H9 (cell line): ENCODE results near the gene ABHD1. TPM values are rescaled to one million over a fixed set of nuclear protein-coding genes. Genes with fewer than 3 reads are reported as not detected.
"Not testable (repeated sequence)": the region's sequence is repeated elsewhere in the genome, so short reads cannot be mapped to it uniquely, and the experiment has no call there.

ENCODE experiments used
- DNase-seq: peaks from one replicate; pipeline ENCODE4 v3.0.0-alpha.2; 2017
- H2AFZ ChIP-seq: one replicate; pipeline ENCODE4 v1.6.1; 2013; ENCODE audit warnings: mild to moderate bottlenecking, low read length, control low read depth, moderate library complexity
- H2AK5ac ChIP-seq: 2 replicates; pipeline ENCODE4 v1.6.1; 2013; ENCODE audit warnings: low read length, control low read depth, mixed read lengths; ENCODE audit not compliant: insufficient read length
- H2BK120ac ChIP-seq: one replicate; pipeline ENCODE4 v1.6.1; 2013; ENCODE audit warnings: low read depth, mild to moderate bottlenecking, low read length, control low read depth, inconsistent platforms; ENCODE audit not compliant: poor library complexity, severe bottlenecking
- H2BK12ac ChIP-seq: 2 replicates; pipeline ENCODE4 v1.6.1; 2013; ENCODE audit warnings: low read length, control low read depth, mixed read lengths, low read depth; ENCODE audit not compliant: insufficient read length
- H2BK15ac ChIP-seq: 2 replicates; pipeline ENCODE4 v1.6.1; 2013; ENCODE audit warnings: low read depth, low read length, control low read depth
- H2BK20ac ChIP-seq: one replicate; pipeline ENCODE4 v1.6.1; 2013; ENCODE audit warnings: low read depth, mild to moderate bottlenecking, low read length, control low read depth, inconsistent platforms; ENCODE audit not compliant: poor library complexity, severe bottlenecking
- H2BK5ac ChIP-seq: 2 replicates; pipeline ENCODE4 v1.6.1; 2013; ENCODE audit warnings: low read length, control low read depth, mixed read lengths; ENCODE audit not compliant: insufficient read length
- H3K14ac ChIP-seq: 2 replicates; pipeline ENCODE4 v1.6.1; 2013; ENCODE audit warnings: low read length, control low read depth; ENCODE audit not compliant: insufficient read depth
- H3K18ac ChIP-seq: 2 replicates; pipeline ENCODE4 v1.6.1; 2013; ENCODE audit warnings: low read depth, mild to moderate bottlenecking, mixed read lengths, low read length, control low read depth; ENCODE audit not compliant: insufficient read length
- H3K23ac ChIP-seq: 2 replicates; pipeline ENCODE4 v1.6.1; 2013; ENCODE audit warnings: low read length, control low read depth, mixed read lengths, low read depth; ENCODE audit not compliant: insufficient read length
- H3K23me2 ChIP-seq: 2 replicates; pipeline ENCODE4 v1.6.1; 2013; ENCODE audit warnings: low read depth, mild to moderate bottlenecking, mixed read lengths, low read length, control low read depth; ENCODE audit not compliant: insufficient read length, poor library complexity, severe bottlenecking
- H3K27ac ChIP-seq: 2 replicates; pipeline ENCODE4 v1.5.1; 2013; ENCODE audit warnings: low read length, control low read depth, mixed read lengths, low read depth; ENCODE audit not compliant: insufficient read length
- H3K27me3 ChIP-seq: 2 replicates; pipeline ENCODE4 v1.6.1; 2013; ENCODE audit warnings: low read length, control low read depth, inconsistent platforms; ENCODE audit not compliant: insufficient read depth
- H3K4ac ChIP-seq: 2 replicates; pipeline ENCODE4 v1.6.1; 2013; ENCODE audit warnings: low read depth, mild to moderate bottlenecking, control low read depth, inconsistent platforms, low read length, moderate library complexity
- H3K4me1 ChIP-seq: 2 replicates; pipeline ENCODE4 v1.6.1; 2013; ENCODE audit warnings: low read length, control low read depth, inconsistent platforms; ENCODE audit not compliant: insufficient read depth
- H3K4me2 ChIP-seq: 2 replicates; pipeline ENCODE4 v1.6.1; 2013; ENCODE audit warnings: low read length, control low read depth, mixed read lengths; ENCODE audit not compliant: insufficient read length, insufficient read depth
- H3K56ac ChIP-seq: 2 replicates; pipeline ENCODE4 v1.6.1; 2013; ENCODE audit warnings: low read depth, mild to moderate bottlenecking, mixed read lengths, low read length, control low read depth; ENCODE audit not compliant: insufficient read length
- H3K79me1 ChIP-seq: 2 replicates; pipeline ENCODE4 v1.6.1; 2013; ENCODE audit warnings: low read depth, mild to moderate bottlenecking, moderate library complexity, low read length, control low read depth, inconsistent platforms; ENCODE audit not compliant: insufficient read depth, poor library complexity, severe bottlenecking
- H3K79me2 ChIP-seq: 2 replicates; pipeline ENCODE4 v1.6.1; 2013; ENCODE audit warnings: low read length, control low read depth, inconsistent platforms; ENCODE audit not compliant: insufficient read depth
- H3K9ac ChIP-seq: 2 replicates; pipeline ENCODE4 v1.6.1; 2013; ENCODE audit warnings: low read length, control low read depth, mixed read lengths; ENCODE audit not compliant: insufficient read length; ENCODE audit errors: extremely low read depth
- H3K9me3 ChIP-seq: one replicate; pipeline ENCODE4 v1.6.1; 2013; ENCODE audit warnings: low read depth, low read length, inconsistent platforms; ENCODE audit not compliant: control insufficient read depth
- H3T11ph ChIP-seq: one replicate; pipeline ENCODE4 v1.6.1; 2013; ENCODE audit warnings: mild to moderate bottlenecking, low read length, control low read depth, inconsistent platforms
- H4K20me1 ChIP-seq: one replicate; pipeline ENCODE4 v1.6.1; 2013; ENCODE audit not compliant: control insufficient read depth, insufficient read length, insufficient read depth
- H4K5ac ChIP-seq: 2 replicates; pipeline ENCODE4 v1.6.1; 2013; ENCODE audit warnings: low read depth, mild to moderate bottlenecking, mixed read lengths, low read length, control low read depth; ENCODE audit not compliant: insufficient read length
- H4K8ac ChIP-seq: replicated peaks from 2 replicates; pipeline ENCODE4 v1.6.1; 2013; ENCODE audit warnings: low read length, control low read depth, mixed read lengths, low read depth; ENCODE audit not compliant: insufficient read length
- H4K91ac ChIP-seq: 2 replicates; pipeline ENCODE4 v1.6.1; 2013; ENCODE audit warnings: low read depth, mild to moderate bottlenecking, moderate library complexity, mixed read lengths, low read length, control low read depth; ENCODE audit not compliant: insufficient read length
- H3K27ac Mint-ChIP-seq, 3 experiments: 2 replicates in 2 of 3; 3 replicates in 1 of 3; pipeline ENCODE4 v1.8.0; 2020 to 2021; ENCODE audit warnings: mixed read lengths in 3 of 3, mild to moderate bottlenecking in 1 of 3, moderate library complexity in 1 of 3
- H3K27me3 Mint-ChIP-seq: 2 replicates; pipeline ENCODE4 v1.8.0; 2021; ENCODE audit warnings: low read depth, mild to moderate bottlenecking, moderate library complexity, mixed read lengths
- H3K36me3 Mint-ChIP-seq, 3 experiments: 2 replicates in 2 of 3; 3 replicates in 1 of 3; pipeline ENCODE4 v1.8.0; 2020 to 2021; ENCODE audit warnings: low read depth in 3 of 3, mixed read lengths in 3 of 3; ENCODE audit not compliant: insufficient read depth in 1 of 3
- H3K4me1 Mint-ChIP-seq, 2 experiments: 2 replicates each; pipeline ENCODE4 v1.8.0; 2020; ENCODE audit warnings: mixed read lengths in 2 of 2
- H3K4me3 Mint-ChIP-seq, 2 experiments: 2 replicates in 1 of 2; 3 replicates in 1 of 2; pipeline ENCODE4 v1.8.0; 2020 to 2021; ENCODE audit warnings: mild to moderate bottlenecking in 2 of 2, mixed read lengths in 2 of 2, moderate library complexity in 1 of 2
- H3K9me3 Mint-ChIP-seq, 2 experiments: 2 replicates in 1 of 2; 3 replicates in 1 of 2; pipeline ENCODE4 v1.8.0; 2020; ENCODE audit warnings: mild to moderate bottlenecking in 2 of 2, mixed read lengths in 2 of 2, moderate library complexity in 1 of 2
- WGBS: extraction: QIAGEN DNeasy Blood & Tissue Kit; methylation state at CpG from one replicate; pipeline ENCODE4 v1.1.7; 2013; ENCODE audit warnings: missing lambda C conversion rate, low lambda C conversion rate, mixed read lengths; ENCODE audit not compliant: insufficient read length; ENCODE audit errors: extremely low coverage; 5-methylcytosine and 5-hydroxymethylcytosine counted together
- total RNA-seq: library from RNA; stranded (reverse); gene quantifications from 2 replicates; pipeline ENCODE4 v1.2.1, GENCODE V29; 2021
- TF ChIP-seq, protein P1 (sequence below): fragments of 200-600 bp; sonication (generic); conservative IDR thresholded peaks from 3 replicates; pipeline ENCODE4 v1.8.0; 2021; ENCODE audit warnings: antibody characterized with exemption, mild to moderate bottlenecking

Gene ABHD1
- total RNA-seq, 1 experiment from 2014 or later = 0.31 TPM

- no peak overlapping the region for H2BK20ac ChIP-seq
- no peaks in the 10 kb centered on the region for H3K23me2 ChIP-seq
- H3K79me1 ChIP-seq = no peaks in the 10 kb centered on the region
- no peak overlapping the region for H3T11ph ChIP-seq
- no peak overlapping the region for H4K8ac ChIP-seq
- no peak overlapping the region for H3K56ac ChIP-seq
- DNase-seq = no peak
- no peak overlapping the region for H4K5ac ChIP-seq
- H2BK120ac ChIP-seq = no peak overlapping the region
- no peaks in the 10 kb centered on the region for H3K9me3 Mint-ChIP-seq
- H3K18ac ChIP-seq = no peak overlapping the region
- no peaks in the 10 kb centered on the region for H3K4me1 ChIP-seq
- peaks cover 15% of the 10 kb centered on the region for H3K27me3 Mint-ChIP-seq
- WGBS = no CpG with 5 or more reads among the region's 8 CpGs
- no peak overlapping the region for H3K4me2 ChIP-seq
- no peak overlapping the region for H3K27ac Mint-ChIP-seq
- H3K23ac ChIP-seq = no peak overlapping the region
- H3K27me3 ChIP-seq = no peaks in the 10 kb centered on the region
- H3K4me3 Mint-ChIP-seq = no peak overlapping the region
- no peak overlapping the region for H2AK5ac ChIP-seq
- no peak overlapping the region for H3K27ac ChIP-seq
- no peaks in the 10 kb centered on the region for H3K36me3 Mint-ChIP-seq
- TF ChIP-seq, protein P1, sequence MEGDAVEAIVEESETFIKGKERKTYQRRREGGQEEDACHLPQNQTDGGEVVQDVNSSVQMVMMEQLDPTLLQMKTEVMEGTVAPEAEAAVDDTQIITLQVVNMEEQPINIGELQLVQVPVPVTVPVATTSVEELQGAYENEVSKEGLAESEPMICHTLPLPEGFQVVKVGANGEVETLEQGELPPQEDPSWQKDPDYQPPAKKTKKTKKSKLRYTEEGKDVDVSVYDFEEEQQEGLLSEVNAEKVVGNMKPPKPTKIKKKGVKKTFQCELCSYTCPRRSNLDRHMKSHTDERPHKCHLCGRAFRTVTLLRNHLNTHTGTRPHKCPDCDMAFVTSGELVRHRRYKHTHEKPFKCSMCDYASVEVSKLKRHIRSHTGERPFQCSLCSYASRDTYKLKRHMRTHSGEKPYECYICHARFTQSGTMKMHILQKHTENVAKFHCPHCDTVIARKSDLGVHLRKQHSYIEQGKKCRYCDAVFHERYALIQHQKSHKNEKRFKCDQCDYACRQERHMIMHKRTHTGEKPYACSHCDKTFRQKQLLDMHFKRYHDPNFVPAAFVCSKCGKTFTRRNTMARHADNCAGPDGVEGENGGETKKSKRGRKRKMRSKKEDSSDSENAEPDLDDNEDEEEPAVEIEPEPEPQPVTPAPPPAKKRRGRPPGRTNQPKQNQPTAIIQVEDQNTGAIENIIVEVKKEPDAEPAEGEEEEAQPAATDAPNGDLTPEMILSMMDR = no peak
- no peak overlapping the region for H3K14ac ChIP-seq
- H2BK12ac ChIP-seq = no peak overlapping the region
- no peak overlapping the region for H3K4ac ChIP-seq
- H3K9ac ChIP-seq = no peak overlapping the region
- H3K9me3 ChIP-seq = no peaks in the 10 kb centered on the region
- no peak overlapping the region for H2BK15ac ChIP-seq
- H4K91ac ChIP-seq = no peak overlapping the region
- H4K20me1 ChIP-seq = no peaks in the 10 kb centered on the region
- no peak overlapping the region for H2BK5ac ChIP-seq
- peaks cover 0 to 6% of the 10 kb centered on the region in 2 experiments; a peak in 2 of 4 replicates for H3K4me1 Mint-ChIP-seq
- no peak overlapping the region for H2AFZ ChIP-seq
- H3K79me2 ChIP-seq = no peaks in the 10 kb centered on the region
Observed at GRCh38 chr2:27175330-27175729, 51.7 kb downstream of the ABHD1 start.

- H2BK5ac ChIP-seq, H2BK12ac ChIP-seq, H3K9me3 ChIP-seq, H3K79me2 ChIP-seq, H3K4me1 Mint-ChIP-seq, H3K79me1 ChIP-seq, H3K4me1 ChIP-seq, H3K4me2 ChIP-seq, H3K9me3 Mint-ChIP-seq, H3K36me3 Mint-ChIP-seq, H3K27me3 ChIP-seq, H3K14ac ChIP-seq, DNase-seq, H2BK15ac ChIP-seq, H3K4me3 Mint-ChIP-seq, H3K23me2 ChIP-seq, H3K56ac ChIP-seq, H3K27ac Mint-ChIP-seq, H2AK5ac ChIP-seq, H4K8ac ChIP-seq, H3K18ac ChIP-seq, H2BK20ac ChIP-seq, H4K91ac ChIP-seq, H2BK120ac ChIP-seq, H2AFZ ChIP-seq, H3K9ac ChIP-seq, H3K4ac ChIP-seq, H4K20me1 ChIP-seq, H3K23ac ChIP-seq, H4K5ac ChIP-seq, H3T11ph ChIP-seq, H3K27ac ChIP-seq: not testable (repeated sequence)
- peaks cover 12% of the 10 kb centered on the region for H3K27me3 Mint-ChIP-seq
- no CpG with 5 or more reads among the region's 4 CpGs for WGBS
Observed at GRCh38 chr2:27175781-27176180, 52.2 kb downstream of the ABHD1 start.
